HG02981 (cell line): ENCODE data around the gene FAM120C.

Experiments
- ATAC-seq: cut with Tn5 transposase; IDR thresholded peaks from one replicate; pipeline ENCODE4 v1.9.1; 2021; ENCODE audit warnings: mild to moderate bottlenecking, moderate library complexity; ENCODE audit not compliant: unreplicated experiment

The FAM120C gene

GRCh38 chrX:54182864-54183613 is at the start of gene FAM120C:
Gene FAM120C (minus strand): TSS chrX:54183254. CDS start chrX:54183198, 56 bp downstream.
- ATAC-seq, result peak; percentile 29

GRCh38 chrX:54230435-54231148 is 47.5 kb upstream of the FAM120C start:
- no peak for ATAC-seq

- no peak for ATAC-seq
Measured at GRCh38 chrX:54223581-54223980, 40.5 kb upstream of the FAM120C start.

- no peak for ATAC-seq
Measured at GRCh38 chrX:54213603-54214002, 30.5 kb upstream of the FAM120C start.

GRCh38 chrX:54208531-54208930 is 25.5 kb upstream of the FAM120C start:
- no peak for ATAC-seq

- ATAC-seq, result no peak
Measured at GRCh38 chrX:54198262-54198661, 15.2 kb upstream of the FAM120C start.

- no peak for ATAC-seq
Measured at GRCh38 chrX:54194982-54195588, 12.0 kb upstream of the FAM120C start.

- ATAC-seq, result no peak
Measured at GRCh38 chrX:54193085-54193821, 10.2 kb upstream of the FAM120C start.

GRCh38 chrX:54184474-54184873 is 1.4 kb upstream of the FAM120C start:
- no peak for ATAC-seq

GRCh38 chrX:54182194-54182863 is 725 bp downstream of the FAM120C start:
- peak; percentile 66 for ATAC-seq

GRCh38 chrX:54181202-54181953 is 1.7 kb downstream of the FAM120C start:
- no peak for ATAC-seq

GRCh38 chrX:54180403-54180802 is 2.7 kb downstream of the FAM120C start:
- no peak for ATAC-seq

GRCh38 chrX:54178100-54178940 is 4.7 kb downstream of the FAM120C start:
- no peak for ATAC-seq

GRCh38 chrX:54177306-54177705 is 5.7 kb downstream of the FAM120C start:
- no peak for ATAC-seq

- no peak for ATAC-seq
Measured at GRCh38 chrX:54173791-54174190, 9.3 kb downstream of the FAM120C start.

- ATAC-seq, result no peak
Measured at GRCh38 chrX:54172455-54172854, 10.6 kb downstream of the FAM120C start.

- ATAC-seq, result no peak
Measured at GRCh38 chrX:54171527-54172250, 11.4 kb downstream of the FAM120C start.

- no peak for ATAC-seq
Measured at GRCh38 chrX:54171091-54171490, 12.0 kb downstream of the FAM120C start.
